Tibial nerve (tissue), 3 donors: ENCODE measurements around the gene TAOK3.

Source experiments
- CTCF ChIP-seq, 5 experiments: fragments of 200-600 bp in 3 of 5; fragments of 450-650 bp in 2 of 5; sonication (generic) in 3 of 5; IDR thresholded peaks; one replicate each; pipeline ENCODE4 v1.5.1; 2016 to 2019; ENCODE audit warnings: antibody characterized with exemption in 5 of 5, mild to moderate bottlenecking in 3 of 5, moderate library complexity in 2 of 5
- POLR2A ChIP-seq, 2 donors: fragments of 450-650 bp; IDR thresholded peaks; one replicate each; pipeline ENCODE4 v1.6.1; 2017; ENCODE audit warnings: antibody characterized with exemption in 2 of 2, mild to moderate bottlenecking in 2 of 2, moderate library complexity in 2 of 2

- TF ChIP-seq POLR2A (IDR thresholded peaks at IDR 0.05) (no peak), CTCF (IDR thresholded peaks at IDR 0.05) (no peak)
Measured at GRCh38 chr12:118371321-118372282, 1.1 kb downstream of the TAOK3 start.
